ENCODE measurements around the gene UBE3C. TPM values are rescaled to one million over a fixed set of nuclear protein-coding genes. Genes with fewer than 3 reads are reported as not detected.

The UBE3C gene
- total and polyA plus RNA-seq, 2 of the 13 experiments (the other 11 are each of a cell fraction or from before 2014, with no cell fraction given) = 27.0 to 48.2 TPM

DNA sequence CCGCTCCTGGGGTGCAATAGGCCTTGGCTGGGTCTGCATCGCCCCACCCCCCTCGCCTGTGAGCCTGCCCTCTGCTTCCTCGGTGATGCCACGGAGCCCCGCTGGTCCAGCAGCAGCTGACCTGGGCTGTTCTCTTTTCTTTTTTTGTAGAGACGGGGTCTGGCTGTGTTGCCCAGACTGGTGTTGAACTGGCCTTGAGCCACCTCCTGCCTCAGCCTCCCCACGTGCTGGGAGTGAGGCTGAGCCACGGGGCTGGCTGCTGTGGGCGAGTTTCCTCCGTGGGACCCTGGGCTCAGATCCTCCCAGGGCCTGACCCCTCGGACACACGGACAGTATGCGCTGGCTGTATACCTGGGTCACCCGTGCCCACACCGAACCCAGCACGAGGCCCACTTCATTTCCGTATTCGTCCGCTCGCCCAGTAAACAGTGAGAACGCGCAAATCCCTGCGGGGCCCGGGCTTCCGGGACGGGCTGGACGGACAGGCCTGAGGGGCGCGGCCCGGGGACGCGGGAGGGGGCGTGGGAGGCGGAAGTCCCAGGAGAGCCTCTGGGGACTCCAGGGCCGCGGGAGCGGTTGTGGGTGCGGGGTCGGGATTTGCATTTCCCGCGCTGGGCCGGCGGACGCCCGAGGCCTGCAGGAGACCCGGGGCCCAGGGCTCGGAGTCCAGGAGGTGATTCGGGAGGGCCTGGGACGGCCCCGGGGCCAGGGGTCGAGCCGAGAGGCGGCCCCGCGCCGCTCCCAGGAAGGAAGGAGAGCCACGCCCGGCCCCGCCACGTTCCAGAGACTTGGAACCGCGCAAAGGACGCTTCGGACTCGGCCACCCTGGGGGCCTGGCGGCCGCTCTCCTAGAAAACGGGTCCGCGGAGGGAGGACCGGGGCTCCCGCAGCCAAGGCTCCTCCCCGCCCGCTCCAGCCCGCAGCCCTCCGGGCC, 140.3 kb downstream of the UBE3C start (continued):
- TF ChIP-seq ZBTB4 (CRISPR knock-in tag; IDR thresholded peaks at IDR 0.05; ENCODE audit: borderline replicate concordance) (peak; percentile 52; the same call in 1 of the 2 replicates), CREB1 (IDR thresholded peaks at IDR 0.05) (no peak), CREB1 (CRISPR knock-in tag; IDR thresholded peaks at IDR 0.05) (no peak), CEBPG (CRISPR knock-in tag; IDR thresholded peaks at IDR 0.05) (no peak), REPIN1 (CRISPR knock-in tag; IDR thresholded peaks at IDR 0.05; ENCODE audit: borderline replicate concordance, low read depth) (no peak), FOXA3 (CRISPR knock-in tag; IDR thresholded peaks at IDR 0.05) (no peak), HNF4A (CRISPR knock-in tag; IDR thresholded peaks at IDR 0.05) (peak; percentile 3; the same call in 1 of the 2 replicates), SIX1 (CRISPR knock-in tag; IDR thresholded peaks at IDR 0.05; ENCODE audit: borderline replicate concordance) (no peak), SATB2 (CRISPR knock-in tag; IDR thresholded peaks at IDR 0.05) (no peak), ZNF329 (CRISPR knock-in tag; IDR thresholded peaks at IDR 0.05; ENCODE audit: low read depth) (no peak), ZNF562 (CRISPR knock-in tag; IDR thresholded peaks at IDR 0.05; ENCODE audit: borderline replicate concordance) (peak; percentile 65; the same call in 1 of the 2 replicates), ZNF678 (CRISPR knock-in tag; IDR thresholded peaks at IDR 0.05) (no peak), ZNF280D (CRISPR knock-in tag; IDR thresholded peaks at IDR 0.05) (no peak), ZSCAN25 (CRISPR knock-in tag; IDR thresholded peaks at IDR 0.05) (no peak), ETV6 (CRISPR knock-in tag; conservative IDR thresholded peaks at IDR 0.05) (no peak), MBD4 (IDR thresholded peaks at IDR 0.05; ENCODE audit: borderline replicate concordance, low read length) (no peak), CREM (IDR thresholded peaks at IDR 0.05) (no peak), CREM (CRISPR knock-in tag; IDR thresholded peaks at IDR 0.05) (no peak)
- TF ChIP-seq, protein P1, sequence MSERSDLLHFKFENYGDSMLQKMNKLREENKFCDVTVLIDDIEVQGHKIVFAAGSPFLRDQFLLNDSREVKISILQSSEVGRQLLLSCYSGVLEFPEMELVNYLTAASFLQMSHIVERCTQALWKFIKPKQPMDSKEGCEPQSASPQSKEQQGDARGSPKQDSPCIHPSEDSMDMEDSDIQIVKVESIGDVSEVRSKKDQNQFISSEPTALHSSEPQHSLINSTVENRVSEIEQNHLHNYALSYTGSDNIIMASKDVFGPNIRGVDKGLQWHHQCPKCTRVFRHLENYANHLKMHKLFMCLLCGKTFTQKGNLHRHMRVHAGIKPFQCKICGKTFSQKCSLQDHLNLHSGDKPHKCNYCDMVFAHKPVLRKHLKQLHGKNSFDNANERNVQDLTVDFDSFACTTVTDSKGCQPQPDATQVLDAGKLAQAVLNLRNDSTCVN (CRISPR knock-in tag; IDR thresholded peaks at IDR 0.05; ENCODE audit: borderline replicate concordance) = no peak
- TF ChIP-seq, protein P2, sequence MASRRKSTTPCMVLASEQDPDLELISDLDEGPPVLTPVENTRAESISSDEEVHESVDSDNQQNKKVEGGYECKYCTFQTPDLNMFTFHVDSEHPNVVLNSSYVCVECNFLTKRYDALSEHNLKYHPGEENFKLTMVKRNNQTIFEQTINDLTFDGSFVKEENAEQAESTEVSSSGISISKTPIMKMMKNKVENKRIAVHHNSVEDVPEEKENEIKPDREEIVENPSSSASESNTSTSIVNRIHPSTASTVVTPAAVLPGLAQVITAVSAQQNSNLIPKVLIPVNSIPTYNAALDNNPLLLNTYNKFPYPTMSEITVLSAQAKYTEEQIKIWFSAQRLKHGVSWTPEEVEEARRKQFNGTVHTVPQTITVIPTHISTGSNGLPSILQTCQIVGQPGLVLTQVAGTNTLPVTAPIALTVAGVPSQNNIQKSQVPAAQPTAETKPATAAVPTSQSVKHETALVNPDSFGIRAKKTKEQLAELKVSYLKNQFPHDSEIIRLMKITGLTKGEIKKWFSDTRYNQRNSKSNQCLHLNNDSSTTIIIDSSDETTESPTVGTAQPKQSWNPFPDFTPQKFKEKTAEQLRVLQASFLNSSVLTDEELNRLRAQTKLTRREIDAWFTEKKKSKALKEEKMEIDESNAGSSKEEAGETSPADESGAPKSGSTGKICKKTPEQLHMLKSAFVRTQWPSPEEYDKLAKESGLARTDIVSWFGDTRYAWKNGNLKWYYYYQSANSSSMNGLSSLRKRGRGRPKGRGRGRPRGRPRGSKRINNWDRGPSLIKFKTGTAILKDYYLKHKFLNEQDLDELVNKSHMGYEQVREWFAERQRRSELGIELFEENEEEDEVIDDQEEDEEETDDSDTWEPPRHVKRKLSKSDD (CRISPR knock-in tag; IDR thresholded peaks at IDR 0.05; ENCODE audit: low read depth) = peak; percentile 33; the same call in 1 of the 2 replicates

All from HepG2 (cell line).